Measurements from ENCODE around the gene OR51V1. TPM values are rescaled to one million over a fixed set of nuclear protein-coding genes. Genes with fewer than 3 reads are reported as not detected.

The OR51V1 gene
- total RNA-seq, 2 donors from 2014 or later = not detected

DNA sequence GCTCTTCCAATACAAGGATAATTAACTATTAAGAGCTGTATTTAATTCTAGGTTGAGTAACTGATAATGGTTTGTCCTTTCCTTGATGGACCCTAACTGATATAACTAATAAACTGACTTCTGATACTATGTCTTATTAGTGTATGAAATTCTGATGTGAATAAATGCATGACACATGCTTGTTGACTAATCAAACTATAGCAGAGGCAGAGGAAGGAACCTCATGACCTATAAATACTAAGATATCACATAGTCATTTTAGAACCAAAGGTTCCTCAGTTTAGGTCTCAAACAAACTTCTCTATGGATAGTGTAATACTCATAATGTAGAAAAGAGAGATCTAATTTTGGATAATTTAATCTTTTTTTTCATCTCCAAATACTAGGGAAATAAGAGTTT is 38.6 kb upstream of the OR51V1 start:
- Histone ChIP-seq H3K9ac (ENCODE audit: extremely low read depth, low read length, poor library complexity, severe bottlenecking) (no peak overlapping the region), H3K27me3 (ENCODE audit: control insufficient read depth, insufficient read depth, low read length, poor library complexity, severe bottlenecking) (no peaks in the 10 kb centered on the region), H3K36me3 (ENCODE audit: control insufficient read depth, insufficient read depth, low read length) (no peaks in the 10 kb centered on the region), H3K9me3 (ENCODE audit: control insufficient read depth, low read length) (no peaks in the 10 kb centered on the region), H3K27ac (ENCODE audit: low read depth, low read length) (no peak overlapping the region), H3K4me3 (ENCODE audit: low read length) (no peak overlapping the region), H3K4me1 (ENCODE audit: control insufficient read depth, insufficient read depth, low read length) (no peaks in the 10 kb centered on the region)
- Mint-ChIP-seq H3K4me3 (no peak overlapping the region), H3K36me3 (ENCODE audit: low read depth) (no peaks in the 10 kb centered on the region), H3K9me3 (no peaks in the 10 kb centered on the region), H3K27me3 (ENCODE audit: insufficient read depth) (peaks cover 5% of the 10 kb centered on the region), H3K4me1 (no peaks in the 10 kb centered on the region), H3K27ac (no peak overlapping the region)
- TF ChIP-seq CTCF (conservative IDR thresholded peaks at IDR 0.05) = no peak
- no peak for DNase-seq

GRCh38 chr11:5238486-5238885 is 38.0 kb upstream of the OR51V1 start:
- Mint-ChIP-seq H3K4me3 (no peak overlapping the region), H3K4me1 (no peaks in the 10 kb centered on the region), H3K9me3 (no peaks in the 10 kb centered on the region), H3K36me3 (ENCODE audit: low read depth) (no peaks in the 10 kb centered on the region), H3K27me3 (ENCODE audit: insufficient read depth) (peaks cover 5% of the 10 kb centered on the region), H3K27ac (no peak overlapping the region)
- Histone ChIP-seq H3K27me3 (ENCODE audit: control insufficient read depth, insufficient read depth, low read length, poor library complexity, severe bottlenecking) (no peaks in the 10 kb centered on the region), H3K36me3 (ENCODE audit: control insufficient read depth, insufficient read depth, low read length) (no peaks in the 10 kb centered on the region), H3K4me1 (ENCODE audit: control insufficient read depth, insufficient read depth, low read length) (no peaks in the 10 kb centered on the region), H3K9ac (ENCODE audit: extremely low read depth, low read length, poor library complexity, severe bottlenecking) (no peak overlapping the region), H3K27ac (ENCODE audit: low read depth, low read length) (no peak overlapping the region), H3K9me3 (ENCODE audit: control insufficient read depth, low read length) (no peaks in the 10 kb centered on the region), H3K4me3 (ENCODE audit: low read length) (no peak overlapping the region)
- DNase-seq = no peak
- TF ChIP-seq CTCF (conservative IDR thresholded peaks at IDR 0.05) = no peak
- WGBS, 2 experiments (ENCODE audit: insufficient coverage in 1 of 2, insufficient read length in 1 of 2) = 95% methylated on average over 2 of the region's 2 CpGs; no CpG with 5 or more reads in 1 of the 2 experiments

GRCh38 chr11:5237420-5237819 is 36.9 kb upstream of the OR51V1 start:
- Histone ChIP-seq H3K36me3 (ENCODE audit: control insufficient read depth, insufficient read depth, low read length) (no peaks in the 10 kb centered on the region), H3K9me3 (ENCODE audit: control insufficient read depth, low read length) (no peaks in the 10 kb centered on the region), H3K27ac (ENCODE audit: low read depth, low read length) (no peak overlapping the region), H3K4me3 (ENCODE audit: low read length) (no peak overlapping the region), H3K27me3 (ENCODE audit: control insufficient read depth, insufficient read depth, low read length, poor library complexity, severe bottlenecking) (no peaks in the 10 kb centered on the region), H3K9ac (ENCODE audit: extremely low read depth, low read length, poor library complexity, severe bottlenecking) (no peak overlapping the region), H3K4me1 (ENCODE audit: control insufficient read depth, insufficient read depth, low read length) (no peaks in the 10 kb centered on the region)
- no peaks in the 10 kb centered on the region for H3K9me3 Mint-ChIP-seq
- 90 to 99% methylated on average over 2 of the region's 2 CpGs for WGBS, 2 experiments (ENCODE audit: insufficient coverage in 1 of 2, insufficient read length in 1 of 2)
- H3K27ac Mint-ChIP-seq = no peak overlapping the region
- H3K4me1 Mint-ChIP-seq = no peaks in the 10 kb centered on the region
- H3K36me3 Mint-ChIP-seq (ENCODE audit: low read depth) = no peaks in the 10 kb centered on the region
- H3K4me3 Mint-ChIP-seq = no peak overlapping the region
- no peak for TF ChIP-seq CTCF (conservative IDR thresholded peaks at IDR 0.05)
- DNase-seq = no peak
- peaks cover 5% of the 10 kb centered on the region for H3K27me3 Mint-ChIP-seq (ENCODE audit: insufficient read depth)

Measured in endodermal cell (in vitro differentiated cells).